T-cell (primary cell): Measurements from ENCODE around the gene SEZ6L. TPM values are rescaled to one million over a fixed set of nuclear protein-coding genes. Genes with fewer than 3 reads are reported as not detected.

ENCODE experiments used
- ATAC-seq, 4 experiments: fragments of 200-7000 bp in 3 of 4; fragments of 150-1000 bp in 1 of 4; cut with Tn5 transposase; replicated peaks in 1 of 4; 1 replicate in 3 of 4; 2 replicates in 1 of 4; pipeline ENCODE4 v1.10.0; 2021; ENCODE audit warnings: moderate library complexity in 3 of 4, mild to moderate bottlenecking in 2 of 4, moderate number of reproducible peaks in 1 of 4
- CTCF ChIA-PET, 2 donors: fragments of 300-600 bp; sonication (Branson Sonifier 250); formaldehyde crosslinking; loops; one replicate each; lab custom pipeline; 2022; ENCODE audit warnings: antibody characterized with exemption in 2 of 2; lab: Charles Lee
- POLR2A ChIA-PET, 2 donors: fragments of 300-600 bp; sonication (Branson Sonifier 250); formaldehyde crosslinking; loops; one replicate each; lab custom pipeline; 2022; ENCODE audit warnings: antibody characterized with exemption in 2 of 2; lab: Charles Lee
- DNase-seq, 35 experiments: peaks; one replicate each; pipeline versions ENCODE4 v3.0.0 to v3.0.0-alpha.2; 2013 to 2023
- H3K27ac ChIP-seq: one replicate; pipeline ENCODE4 v1.5.1; 2013; ENCODE audit warnings: low read length
- H3K27me3 ChIP-seq, 2 experiments: replicated peaks in 1 of 2; 1 replicate in 1 of 2; 2 replicates in 1 of 2; pipeline versions ENCODE4 v1.6.1 to v1.7.0; 2013; ENCODE audit warnings: low read length in 1 of 2, mixed read lengths in 1 of 2; ENCODE audit not compliant: control insufficient read depth in 2 of 2, insufficient read depth in 2 of 2; ENCODE audit errors: extremely low read depth in 1 of 2
- H3K36me3 ChIP-seq, 2 donors: 1 replicate in 1 of 2; 2 replicates in 1 of 2; pipeline versions ENCODE4 v1.6.1 to v1.7.0; 2013; ENCODE audit warnings: low read length in 1 of 2; ENCODE audit not compliant: control insufficient read depth in 2 of 2, insufficient read depth in 1 of 2; ENCODE audit errors: extremely low read depth in 1 of 2
- H3K4me1 ChIP-seq, 2 experiments: 1 replicate in 1 of 2; 2 replicates in 1 of 2; pipeline versions ENCODE4 v1.6.1 to v1.7.0; 2013; ENCODE audit warnings: low read length in 2 of 2, mixed read lengths in 1 of 2; ENCODE audit not compliant: insufficient read depth in 2 of 2, control insufficient read depth in 1 of 2; ENCODE audit errors: extremely low read depth in 1 of 2
- H3K4me3 ChIP-seq, 2 donors: 1 replicate in 1 of 2; 2 replicates in 1 of 2; pipeline versions ENCODE4 v1.5.1 to v1.7.0; 2013; ENCODE audit warnings: mild to moderate bottlenecking in 2 of 2, low read length in 1 of 2, moderate library complexity in 1 of 2; ENCODE audit not compliant: control insufficient read depth in 1 of 2; ENCODE audit errors: extremely low read depth in 1 of 2
- H3K9me3 ChIP-seq: 2 replicates; pipeline ENCODE4 v1.7.0; 2013
- H3K27ac Mint-ChIP-seq, 2 donors: one replicate each; pipeline ENCODE4 v1.8.0; 2020 to 2021; ENCODE audit warnings: mild to moderate bottlenecking in 2 of 2, mixed read lengths in 2 of 2
- H3K27me3 Mint-ChIP-seq, 2 donors: one replicate each; pipeline ENCODE4 v1.8.0; 2021 to 2022; ENCODE audit warnings: mixed read lengths in 2 of 2
- H3K36me3 Mint-ChIP-seq: one replicate; pipeline ENCODE4 v1.8.0; 2021; ENCODE audit warnings: mixed read lengths
- H3K4me1 Mint-ChIP-seq, 3 donors: one replicate each; pipeline ENCODE4 v1.8.0; 2020 to 2022; ENCODE audit warnings: mixed read lengths in 3 of 3, mild to moderate bottlenecking in 1 of 3
- H3K4me3 Mint-ChIP-seq, 3 donors: one replicate each; pipeline ENCODE4 v1.8.0; 2020 to 2022; ENCODE audit warnings: mild to moderate bottlenecking in 3 of 3, mixed read lengths in 3 of 3, moderate library complexity in 3 of 3
- H3K9me3 Mint-ChIP-seq, 3 donors: one replicate each; pipeline ENCODE4 v1.8.0; 2020 to 2022; ENCODE audit warnings: mixed read lengths in 3 of 3
- WGBS: methylation state at CpG from one replicate; pipeline ENCODE4 v1.1.5; 2013; ENCODE audit warnings: missing lambda C conversion rate; ENCODE audit not compliant: insufficient coverage; 5-methylcytosine and 5-hydroxymethylcytosine counted together
- total RNA-seq, 35 experiments: library from RNA in 6 of 35; stranded (reverse) in 6 of 35; fragments of 120-200 nt in 1 of 35; gene quantifications; one replicate each; pipeline versions ENCODE4 v1.2.1 to v1.2.4 and lab custom pipeline; 2013 to 2026

The SEZ6L gene
- total RNA-seq, 5 donors from 2014 or later (not counting 1 experiment from before 2014, with no cell fraction given), result not detected

DNA sequence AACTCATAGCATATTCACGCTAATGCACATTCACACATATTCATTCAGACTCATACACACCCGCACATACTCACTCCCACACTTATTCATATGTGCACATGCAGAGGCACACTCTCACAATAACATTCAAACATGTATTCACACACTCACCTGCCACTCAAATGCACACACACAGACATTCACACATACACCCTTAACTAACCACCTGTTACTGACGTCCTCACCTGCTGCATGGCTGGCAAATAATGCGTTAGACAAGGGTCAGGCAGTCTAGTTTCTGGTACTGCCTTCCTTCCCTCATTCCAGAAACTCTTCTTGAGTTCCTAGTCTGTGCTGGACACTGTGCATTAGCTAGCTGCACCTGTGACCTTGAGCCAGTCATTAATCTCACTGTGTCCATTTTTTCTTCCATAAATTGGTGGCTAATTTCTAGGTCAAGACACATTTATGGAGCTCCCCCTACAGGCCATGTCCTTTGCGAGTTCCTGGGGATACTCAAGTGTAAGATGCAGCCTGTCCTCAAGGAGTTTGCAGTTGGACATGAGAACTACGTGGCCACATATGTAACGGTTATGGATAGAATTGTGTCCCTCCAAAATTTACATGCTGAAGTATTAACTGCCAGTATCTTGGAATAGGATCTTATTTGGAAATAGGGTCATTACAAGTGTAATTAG, 34.5 kb upstream of the SEZ6L start:
- H3K4me3 Mint-ChIP-seq, result no peak overlapping the region
- no peaks in the 10 kb centered on the region for H3K36me3 ChIP-seq
- no peak overlapping the region for H3K4me3 ChIP-seq
- ATAC-seq (no peak), DNase-seq (no peak)
- ChIA-PET POLR2A (no interaction called here), CTCF (no interaction called here)
- no peaks in the 10 kb centered on the region for H3K4me1 Mint-ChIP-seq
- no peaks in the 10 kb centered on the region for H3K36me3 Mint-ChIP-seq
- H3K27me3 Mint-ChIP-seq, result peaks cover 9 to 13% of the 10 kb centered on the region in 2 donors
- 78% methylated on average over 7 of the region's 7 CpGs for WGBS
- peaks cover 5 to 9% of the 10 kb centered on the region in 2 experiments for H3K27me3 ChIP-seq
- H3K27ac ChIP-seq, result no peak overlapping the region
- no peaks in the 10 kb centered on the region for H3K9me3 ChIP-seq
- no peaks in the 10 kb centered on the region for H3K9me3 Mint-ChIP-seq
- no peaks in the 10 kb centered on the region for H3K4me1 ChIP-seq
- H3K27ac Mint-ChIP-seq, result no peak overlapping the region

GRCh38 chr22:26135806-26136205, 33.5 kb upstream of the SEZ6L start:
- no peak overlapping the region for H3K4me3 ChIP-seq
- ChIA-PET CTCF (no interaction called here), POLR2A (no interaction called here)
- DNase-seq, result no peak
- H3K27me3 ChIP-seq, result peaks cover 5 to 9% of the 10 kb centered on the region in 2 experiments
- Mint-ChIP-seq H3K27ac (no peak overlapping the region), H3K27me3 (peaks cover 10 to 23% of the 10 kb centered on the region in 2 donors), H3K36me3 (no peaks in the 10 kb centered on the region), H3K4me3 (no peak overlapping the region), H3K9me3 (no peaks in the 10 kb centered on the region), H3K4me1 (no peaks in the 10 kb centered on the region)
- no CpG with 5 or more reads among the region's 2 CpGs for WGBS
- no peaks in the 10 kb centered on the region for H3K9me3 ChIP-seq
- no peaks in the 10 kb centered on the region for H3K36me3 ChIP-seq
- H3K4me1 ChIP-seq, result no peaks in the 10 kb centered on the region
- no peak for ATAC-seq
- no peak overlapping the region for H3K27ac ChIP-seq

GRCh38 chr22:26139310-26139709, 30.0 kb upstream of the SEZ6L start:
- H3K9me3 ChIP-seq, result no peaks in the 10 kb centered on the region
- 56% methylated on average over 4 of the region's 4 CpGs for WGBS

DNA sequence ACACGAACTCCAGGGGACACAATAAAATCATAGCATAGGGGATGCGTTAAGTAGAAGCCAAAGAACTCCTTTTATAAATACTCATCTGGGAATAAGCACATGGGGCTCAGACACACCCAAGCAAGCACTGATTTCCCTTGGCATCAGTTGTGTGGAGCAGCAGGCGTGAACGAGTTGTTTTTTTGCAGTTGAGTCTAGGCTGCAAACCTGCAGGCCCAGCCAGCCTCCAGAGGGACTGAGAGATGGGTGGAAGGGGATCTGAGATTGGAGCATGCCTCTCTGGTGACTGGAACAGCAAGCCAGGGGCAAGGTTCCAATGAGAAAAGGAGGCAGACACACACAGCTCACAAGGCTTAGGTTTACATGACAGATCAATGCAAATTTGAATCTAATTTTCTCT, 27.4 kb upstream of the SEZ6L start:
- Mint-ChIP-seq H3K27ac (no peak overlapping the region), H3K4me1 (no peaks in the 10 kb centered on the region), H3K27me3 (peaks cover 10 to 40% of the 10 kb centered on the region in 2 donors), H3K9me3 (peaks cover 0 to 3% (median 0%) of the 10 kb centered on the region in 3 donors), H3K36me3 (no peaks in the 10 kb centered on the region), H3K4me3 (no peak overlapping the region)
- DNase-seq (no peak), ATAC-seq (no peak)
- Histone ChIP-seq H3K9me3 (no peaks in the 10 kb centered on the region), H3K27me3 (peaks cover 3 to 5% of the 10 kb centered on the region in 2 experiments), H3K4me1 (no peaks in the 10 kb centered on the region), H3K36me3 (no peaks in the 10 kb centered on the region), H3K4me3 (no peak overlapping the region), H3K27ac (no peak overlapping the region)
- ChIA-PET POLR2A (no interaction called here), CTCF (no interaction called here)
- WGBS, result 80% methylated on average over 1 of the region's 4 CpGs

More at GRCh38 chr22:26139310-26139709, 30.0 kb upstream of the SEZ6L start:
- H3K27me3 Mint-ChIP-seq, result peaks cover 9 to 33% of the 10 kb centered on the region in 2 donors
- Histone ChIP-seq H3K4me3 (no peak overlapping the region), H3K4me1 (no peaks in the 10 kb centered on the region), H3K27ac (no peak overlapping the region), H3K36me3 (no peaks in the 10 kb centered on the region), H3K27me3 (peaks cover 0 to 7% of the 10 kb centered on the region in 2 experiments)
- no peak for ATAC-seq
- no peaks in the 10 kb centered on the region for H3K4me1 Mint-ChIP-seq
- H3K27ac Mint-ChIP-seq, result no peak overlapping the region
- no peaks in the 10 kb centered on the region for H3K36me3 Mint-ChIP-seq
- CTCF ChIA-PET, result no interaction called here
- DNase-seq, result no peak
- H3K4me3 Mint-ChIP-seq, result no peak overlapping the region
- POLR2A ChIA-PET, result no interaction called here
- H3K9me3 Mint-ChIP-seq, result peaks cover 0 to 3% (median 0%) of the 10 kb centered on the region in 3 donors

DNA sequence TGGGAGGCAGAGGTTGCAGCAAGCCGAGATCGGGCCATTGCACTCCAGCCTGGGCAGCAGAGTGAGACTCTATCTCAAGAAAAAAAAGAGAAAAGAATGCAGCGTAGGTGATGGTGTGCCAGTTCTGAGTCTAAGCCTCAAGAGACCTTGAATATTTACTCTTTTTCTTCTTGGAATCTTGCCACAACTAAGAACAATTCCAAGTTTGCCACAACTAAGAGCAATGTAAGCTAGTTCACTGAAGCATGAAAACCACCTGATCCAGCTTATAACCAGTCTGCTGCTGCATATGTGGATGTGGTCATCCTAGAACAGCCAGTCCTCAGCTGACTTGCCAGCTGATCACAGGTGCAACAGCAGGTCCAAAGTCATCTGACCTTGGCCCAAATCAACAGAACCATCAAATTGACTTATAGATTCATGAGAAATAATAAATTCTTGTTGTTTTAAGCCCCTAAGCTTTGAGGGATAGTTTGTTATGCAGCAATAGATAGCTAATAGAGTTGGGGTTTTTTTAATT, 25.4 kb upstream of the SEZ6L start:
- DNase-seq (no peak), ATAC-seq (no peak)
- Mint-ChIP-seq H3K27ac (no peak overlapping the region), H3K4me1 (no peaks in the 10 kb centered on the region), H3K4me3 (no peak overlapping the region), H3K36me3 (no peaks in the 10 kb centered on the region), H3K9me3 (peaks cover 0 to 3% (median 0%) of the 10 kb centered on the region in 3 donors), H3K27me3 (peaks cover 15 to 44% of the 10 kb centered on the region in 2 donors)
- 79% methylated on average over 2 of the region's 3 CpGs for WGBS
- ChIA-PET CTCF (interaction anchor here in 1 of 2 donors (0.6 kb wide), 1 partner anchor 821 kb away, joined by 3 read pairs; no protein-coding TSS in a partner anchor), POLR2A (no interaction called here)
- Histone ChIP-seq H3K27ac (no peak overlapping the region), H3K36me3 (no peaks in the 10 kb centered on the region), H3K4me3 (no peak overlapping the region), H3K27me3 (peaks cover 2 to 3% of the 10 kb centered on the region in 2 experiments), H3K9me3 (no peaks in the 10 kb centered on the region), H3K4me1 (no peaks in the 10 kb centered on the region)

GRCh38 chr22:26159886-26160285, 9.4 kb upstream of the SEZ6L start:
- Histone ChIP-seq H3K27ac (no peak overlapping the region), H3K4me3 (no peak overlapping the region), H3K4me1 (no peaks in the 10 kb centered on the region), H3K9me3 (no peaks in the 10 kb centered on the region), H3K36me3 (no peaks in the 10 kb centered on the region), H3K27me3 (peaks cover 0 to 5% of the 10 kb centered on the region in 2 experiments)
- Mint-ChIP-seq H3K4me1 (no peaks in the 10 kb centered on the region), H3K36me3 (no peaks in the 10 kb centered on the region), H3K9me3 (peaks cover 0 to 10% (median 0%) of the 10 kb centered on the region in 3 donors), H3K4me3 (no peak overlapping the region), H3K27ac (no peak overlapping the region), H3K27me3 (peaks cover 22 to 38% of the 10 kb centered on the region in 2 donors)
- ChIA-PET CTCF (no interaction called here), POLR2A (no interaction called here)
- no peak for DNase-seq
- no peak for ATAC-seq
